Occipital lobe (tissue), 1 donor: ENCODE data around the gene BCL2L15. TPM values are rescaled to one million over a fixed set of nuclear protein-coding genes. Genes with fewer than 3 reads are reported as not detected.

ENCODE experiments used
- total RNA-seq: library from RNA; depleted of rRNA; stranded (reverse); fragments of >200 nt; gene quantifications from one replicate; pipeline ENCODE4 v1.2.3, GENCODE V29; 2014

The BCL2L15 gene
- total RNA-seq, 1 donor from 2014 or later = 1.4 TPM

Other genes starting within 250 kb of the BCL2L15 start
- 39.6 TPM for gene PHTF1, start 128.1 kb downstream of the BCL2L15 start, total RNA-seq
- gene RSBN1, start 75.1 kb downstream of the BCL2L15 start, total RNA-seq = 65.4 TPM
- 1.2 TPM for gene PTPN22, start 15.9 kb downstream of the BCL2L15 start, total RNA-seq
- 36.2 TPM for gene AP4B1, start 17.2 kb upstream of the BCL2L15 start, total RNA-seq
- 6.4 TPM for gene DCLRE1B, start 17.7 kb upstream of the BCL2L15 start, total RNA-seq
- 45.2 TPM for gene HIPK1, start 41.7 kb upstream of the BCL2L15 start, total RNA-seq
- 22.5 TPM for gene OLFML3, start 91.9 kb upstream of the BCL2L15 start, total RNA-seq